Activated T-helper 2 cell treated with anti-CD3 and anti-CD28 coated beads, Interferon-gamma antibody, Interleukin-2, Interleukin-4, amounts not matched to agents 10 μg/mL and 5 μg/mL and 100 μg/mL, durations not matched to agents 14 hours and 24 hours and 36 hours (primary cell): Measurements from ENCODE around the gene PLPPR2. TPM values are rescaled to one million over a fixed set of nuclear protein-coding genes. Genes with fewer than 3 reads are reported as not detected.
"Not testable (repeated sequence)": the region's sequence is repeated elsewhere in the genome, so short reads cannot be mapped to it uniquely, and the experiment has no call there.

Source experiments
- DNase-seq: peaks from one replicate; pipeline ENCODE4 v3.0.0; 2021; ENCODE audit warnings: low spot score
- H3K27ac Mint-ChIP-seq: one replicate; pipeline ENCODE4 v1.8.0; 2021; ENCODE audit warnings: mixed read lengths
- H3K27me3 Mint-ChIP-seq: one replicate; pipeline ENCODE4 v1.8.0; 2021; ENCODE audit warnings: low read depth, mixed read lengths
- H3K36me3 Mint-ChIP-seq: one replicate; pipeline ENCODE4 v1.8.0; 2021; ENCODE audit warnings: low read depth, mixed read lengths
- H3K4me1 Mint-ChIP-seq: one replicate; pipeline ENCODE4 v1.8.0; 2021; ENCODE audit warnings: low read depth, mixed read lengths
- H3K4me3 Mint-ChIP-seq: one replicate; pipeline ENCODE4 v1.8.0; 2021; ENCODE audit warnings: low read depth, mild to moderate bottlenecking, moderate library complexity, mixed read lengths
- H3K9me3 Mint-ChIP-seq: one replicate; pipeline ENCODE4 v1.8.0; 2021; ENCODE audit warnings: mixed read lengths
- intact Hi-C: fragments of 100-400 bp; cut with micrococcal nuclease; formaldehyde crosslinking; loops from one replicate; pipeline ENCODE4 v1.15.1; 2023
- total RNA-seq: library from RNA; stranded (reverse); gene quantifications from 2 replicates; pipeline ENCODE4 v1.2.3, GENCODE V29; 2022

PLPPR2 gene
- total RNA-seq, 1 donor from 2014 or later, result 2.6 TPM

GRCh38 chr19:11367528-11367927 is 12.3 kb downstream of the PLPPR2 start:
- Mint-ChIP-seq H3K27ac (no peak overlapping the region), H3K27me3 (no peaks in the 10 kb centered on the region), H3K9me3 (no peaks in the 10 kb centered on the region), H3K4me1 (no peaks in the 10 kb centered on the region), H3K36me3 (peaks cover 5% of the 10 kb centered on the region), H3K4me3 (no peak overlapping the region)
- DNase-seq, result no peak
- intact Hi-C loops, result no loop called here

GRCh38 chr19:11370744-11371143 is 15.5 kb downstream of the PLPPR2 start:
- H3K36me3 Mint-ChIP-seq, result peaks cover 8% of the 10 kb centered on the region
- no peak for DNase-seq
- no peaks in the 10 kb centered on the region for H3K27me3 Mint-ChIP-seq
- intact Hi-C loops, result loop anchor here (10.0 kb wide), 1 partner anchor 76 kb away; the partner anchor contains the start of gene TSPAN16
- no peak overlapping the region for H3K4me3 Mint-ChIP-seq
- no peak overlapping the region for H3K27ac Mint-ChIP-seq
- peaks cover 7% of the 10 kb centered on the region for H3K4me1 Mint-ChIP-seq
- H3K9me3 Mint-ChIP-seq, result no peaks in the 10 kb centered on the region

- Mint-ChIP-seq H3K4me1 (peaks cover 22% of the 10 kb centered on the region), H3K4me3 (peak overlapping the region; percentile 38), H3K9me3 (no peaks in the 10 kb centered on the region), H3K27me3 (no peaks in the 10 kb centered on the region), H3K36me3 (peaks cover 23% of the 10 kb centered on the region), H3K27ac (no peak overlapping the region)
- no peak for DNase-seq
- intact Hi-C loops, result loop anchor here (10.0 kb wide), 1 partner anchor 79 kb away; the partner anchor contains the start of gene TSPAN16
Measured at GRCh38 chr19:11373166-11373884, 18.1 kb downstream of the PLPPR2 start.

GRCh38 chr19:11373885-11374432 is 18.7 kb downstream of the PLPPR2 start:
- H3K36me3 Mint-ChIP-seq, result peaks cover 29% of the 10 kb centered on the region
- H3K4me3 Mint-ChIP-seq, result no peak overlapping the region
- no peaks in the 10 kb centered on the region for H3K27me3 Mint-ChIP-seq
- H3K9me3 Mint-ChIP-seq, result no peaks in the 10 kb centered on the region
- H3K4me1 Mint-ChIP-seq, result peaks cover 27% of the 10 kb centered on the region
- intact Hi-C loops, result loop anchor here (1.0 to 10.0 kb wide), 4 partner anchors 19 to 79 kb away; partner anchors contain the start of genes CCDC159, ODAD3, PLPPR2 and PRKCSH
- no peak for DNase-seq
- no peak overlapping the region for H3K27ac Mint-ChIP-seq

- H3K27me3 Mint-ChIP-seq, result no peaks in the 10 kb centered on the region
Measured at GRCh38 chr19:11374433-11375142, 19.4 kb downstream of the PLPPR2 start, which contains the start of gene SWSAP1. Gene SWSAP1 (plus strand): TSS chr19:11374666. CDS start chr19:11374681, 15 bp downstream.

GRCh38 chr19:11375143-11375948 is 20.1 kb downstream of the PLPPR2 start:
- Mint-ChIP-seq H3K9me3 (no peaks in the 10 kb centered on the region), H3K27me3 (no peaks in the 10 kb centered on the region), H3K27ac (no peak overlapping the region), H3K4me3 (no peak overlapping the region), H3K36me3 (peaks cover 27% of the 10 kb centered on the region), H3K4me1 (peaks cover 33% of the 10 kb centered on the region)
- intact Hi-C loops, result loop anchor here (2.0 to 10.0 kb wide), 2 partner anchors 29 to 81 kb away; partner anchors contain the start of genes CCDC159, TMEM205 and TSPAN16
- peak; percentile 80 for DNase-seq

More at GRCh38 chr19:11374433-11375142, 19.4 kb downstream of the PLPPR2 start, which contains the start of gene SWSAP1:
- H3K4me1 Mint-ChIP-seq, result peaks cover 27% of the 10 kb centered on the region
- H3K27ac Mint-ChIP-seq, result no peak within 1 kb of the TSS
- H3K36me3 Mint-ChIP-seq, result peaks cover 24% of the 10 kb centered on the region
- H3K9me3 Mint-ChIP-seq, result no peaks in the 10 kb centered on the region
- H3K4me3 Mint-ChIP-seq, result peak within 1 kb of the TSS; percentile 38
- intact Hi-C loops, result loop anchor here (1.0 to 10.0 kb wide), 4 partner anchors 19 to 80 kb away; partner anchors contain the start of genes CCDC159, ODAD3, PLPPR2 and PRKCSH
- DNase-seq, result peak; percentile 97

- Mint-ChIP-seq H3K9me3 (no peaks in the 10 kb centered on the region), H3K4me1 (peaks cover 43% of the 10 kb centered on the region), H3K4me3 (peak overlapping the region; percentile 73), H3K27me3 (no peaks in the 10 kb centered on the region), H3K27ac (peak overlapping the region; percentile 95), H3K36me3 (peaks cover 27% of the 10 kb centered on the region)
- peak; percentile 36 for DNase-seq
- intact Hi-C loops, result loop anchor here (10.0 kb wide), 1 partner anchor 82 kb away; the partner anchor contains the start of gene TSPAN16
Measured at GRCh38 chr19:11377237-11377636, 22.0 kb downstream of the PLPPR2 start.

GRCh38 chr19:11377756-11378155 is 22.5 kb downstream of the PLPPR2 start:
- Mint-ChIP-seq H3K4me3 (no peak overlapping the region), H3K36me3 (peaks cover 27% of the 10 kb centered on the region), H3K4me1 (peaks cover 45% of the 10 kb centered on the region), H3K9me3 (no peaks in the 10 kb centered on the region), H3K27ac (no peak overlapping the region), H3K27me3 (peaks cover 2% of the 10 kb centered on the region)
- DNase-seq, result no peak
- intact Hi-C loops, result loop anchor here (10.0 kb wide), 1 partner anchor 83 kb away; the partner anchor contains the start of gene TSPAN16

GRCh38 chr19:11378319-11379189 is 23.3 kb downstream of the PLPPR2 start:
- H3K27ac Mint-ChIP-seq, result peak overlapping the region; percentile 76
- peaks cover 27% of the 10 kb centered on the region for H3K36me3 Mint-ChIP-seq
- intact Hi-C loops, result loop anchor here (10.0 kb wide), 1 partner anchor 84 kb away; the partner anchor contains the start of gene TSPAN16
- no peaks in the 10 kb centered on the region for H3K9me3 Mint-ChIP-seq
- no peak for DNase-seq
- peak overlapping the region; percentile 60 for H3K4me3 Mint-ChIP-seq
- peaks cover 42% of the 10 kb centered on the region for H3K4me1 Mint-ChIP-seq
- H3K27me3 Mint-ChIP-seq, result peaks cover 5% of the 10 kb centered on the region

GRCh38 chr19:11379269-11379845 is 24.1 kb downstream of the PLPPR2 start:
- Mint-ChIP-seq H3K4me1 (peaks cover 42% of the 10 kb centered on the region), H3K27ac (peak overlapping the region; percentile 100), H3K4me3 (peak overlapping the region; percentile 99), H3K36me3 (peaks cover 27% of the 10 kb centered on the region)
- not testable (repeated sequence) for DNase-seq, H3K27me3 Mint-ChIP-seq, H3K9me3 Mint-ChIP-seq
- intact Hi-C loops, result loop anchor here (10.0 kb wide), 1 partner anchor 85 kb away; the partner anchor contains the start of gene TSPAN16
